OCI-LY3 (cell line): Measurements from ENCODE around the gene PRPF31.

ENCODE experiments used
- EZH2phosphoT487 ChIP-seq: fragments of 200-600 bp; shearing (Covaris generic); IDR thresholded peaks from 2 replicates; pipeline ENCODE4 v1.6.1; 2018; ENCODE audit warnings: antibody characterized with exemption, mixed run types, low read depth
- TF ChIP-seq, protein P1 (sequence below): fragments of 200-600, 300-600 bp; sonication (generic); IDR thresholded peaks from 2 replicates; pipeline ENCODE4 v1.5.1; 2014; ENCODE audit warnings: antibody characterized with exemption, low read length, low read depth

DNA sequence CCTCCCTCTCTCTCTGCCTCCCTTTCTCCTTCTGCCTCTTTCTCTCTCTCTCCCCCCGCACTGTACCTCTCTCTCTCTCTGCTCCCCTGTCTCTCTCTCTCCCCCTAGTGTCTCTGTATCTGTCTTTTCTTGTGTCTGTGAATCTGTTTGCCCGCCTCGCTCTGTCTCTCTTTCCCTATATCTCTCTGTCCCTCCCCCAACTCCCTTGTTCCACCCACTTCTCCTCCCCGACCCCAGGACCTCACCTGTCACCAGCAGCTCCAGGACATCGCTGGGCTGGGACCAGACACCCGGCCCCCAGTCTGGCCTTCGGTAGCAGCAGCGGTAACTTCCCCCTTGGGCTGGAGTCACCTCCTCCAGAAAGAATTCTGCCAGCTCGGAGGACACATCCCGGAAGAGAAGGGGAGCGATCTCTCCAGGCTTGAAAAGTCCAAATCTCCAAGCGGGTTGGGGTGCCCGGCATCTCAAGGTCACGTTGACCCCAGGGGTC is 18.9 kb upstream of the PRPF31 start:
- TF ChIP-seq, protein P1, sequence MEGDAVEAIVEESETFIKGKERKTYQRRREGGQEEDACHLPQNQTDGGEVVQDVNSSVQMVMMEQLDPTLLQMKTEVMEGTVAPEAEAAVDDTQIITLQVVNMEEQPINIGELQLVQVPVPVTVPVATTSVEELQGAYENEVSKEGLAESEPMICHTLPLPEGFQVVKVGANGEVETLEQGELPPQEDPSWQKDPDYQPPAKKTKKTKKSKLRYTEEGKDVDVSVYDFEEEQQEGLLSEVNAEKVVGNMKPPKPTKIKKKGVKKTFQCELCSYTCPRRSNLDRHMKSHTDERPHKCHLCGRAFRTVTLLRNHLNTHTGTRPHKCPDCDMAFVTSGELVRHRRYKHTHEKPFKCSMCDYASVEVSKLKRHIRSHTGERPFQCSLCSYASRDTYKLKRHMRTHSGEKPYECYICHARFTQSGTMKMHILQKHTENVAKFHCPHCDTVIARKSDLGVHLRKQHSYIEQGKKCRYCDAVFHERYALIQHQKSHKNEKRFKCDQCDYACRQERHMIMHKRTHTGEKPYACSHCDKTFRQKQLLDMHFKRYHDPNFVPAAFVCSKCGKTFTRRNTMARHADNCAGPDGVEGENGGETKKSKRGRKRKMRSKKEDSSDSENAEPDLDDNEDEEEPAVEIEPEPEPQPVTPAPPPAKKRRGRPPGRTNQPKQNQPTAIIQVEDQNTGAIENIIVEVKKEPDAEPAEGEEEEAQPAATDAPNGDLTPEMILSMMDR = peak; percentile 31
- TF ChIP-seq EZH2phosphoT487 = no peak
